NCI-H146 treated with DMSO at 0.1 percent for 48 hours (cell line): Measurements from ENCODE around the gene SDHAF1.
"Not testable (repeated sequence)": the region's sequence is repeated elsewhere in the genome, so short reads cannot be mapped to it uniquely, and the experiment has no call there.

ENCODE experiments used
- DNase-seq: peaks from one replicate; lab custom pipeline; 2025; ENCODE audit not compliant: unreplicated experiment; lab: John Stamatoyannopoulos, UW

SDHAF1 gene

GRCh38 chr19:36014012-36014924 is 19.3 kb downstream of the SDHAF1 start, which contains the start of gene ALKBH6:
Gene ALKBH6 (minus strand): TSS chr19:36014213. CDS start chr19:36013397, 816 bp downstream.
- peak; percentile 100 for DNase-seq

GRCh38 chr19:36019061-36019670 is 24.2 kb downstream of the SDHAF1 start:
- DNase-seq, result no peak

- DNase-seq, result no peak
These were observed 28.4 kb downstream of the SDHAF1 start for GRCh38 chr19:36023432-36023831.

DNA sequence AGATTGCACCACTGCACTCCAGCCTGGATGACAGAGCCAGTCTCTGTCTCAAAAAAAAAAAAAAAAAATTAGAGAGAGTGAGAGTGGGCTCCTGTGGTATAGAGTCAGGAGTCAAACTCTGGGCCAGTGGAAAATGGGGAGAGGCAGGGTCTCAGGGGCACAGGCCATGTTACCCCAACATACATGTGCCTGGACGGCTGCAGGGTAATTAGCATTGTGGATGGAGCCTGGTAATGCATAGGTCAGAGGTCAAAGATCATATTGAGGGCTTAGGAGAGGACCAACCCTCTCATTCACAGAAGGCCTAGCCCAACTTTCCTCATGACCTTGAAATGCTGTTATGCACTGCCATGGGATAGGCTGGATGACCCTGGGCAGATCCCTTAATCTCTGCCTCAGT is 30.6 kb downstream of the SDHAF1 start:
- DNase-seq, result no peak

DNA sequence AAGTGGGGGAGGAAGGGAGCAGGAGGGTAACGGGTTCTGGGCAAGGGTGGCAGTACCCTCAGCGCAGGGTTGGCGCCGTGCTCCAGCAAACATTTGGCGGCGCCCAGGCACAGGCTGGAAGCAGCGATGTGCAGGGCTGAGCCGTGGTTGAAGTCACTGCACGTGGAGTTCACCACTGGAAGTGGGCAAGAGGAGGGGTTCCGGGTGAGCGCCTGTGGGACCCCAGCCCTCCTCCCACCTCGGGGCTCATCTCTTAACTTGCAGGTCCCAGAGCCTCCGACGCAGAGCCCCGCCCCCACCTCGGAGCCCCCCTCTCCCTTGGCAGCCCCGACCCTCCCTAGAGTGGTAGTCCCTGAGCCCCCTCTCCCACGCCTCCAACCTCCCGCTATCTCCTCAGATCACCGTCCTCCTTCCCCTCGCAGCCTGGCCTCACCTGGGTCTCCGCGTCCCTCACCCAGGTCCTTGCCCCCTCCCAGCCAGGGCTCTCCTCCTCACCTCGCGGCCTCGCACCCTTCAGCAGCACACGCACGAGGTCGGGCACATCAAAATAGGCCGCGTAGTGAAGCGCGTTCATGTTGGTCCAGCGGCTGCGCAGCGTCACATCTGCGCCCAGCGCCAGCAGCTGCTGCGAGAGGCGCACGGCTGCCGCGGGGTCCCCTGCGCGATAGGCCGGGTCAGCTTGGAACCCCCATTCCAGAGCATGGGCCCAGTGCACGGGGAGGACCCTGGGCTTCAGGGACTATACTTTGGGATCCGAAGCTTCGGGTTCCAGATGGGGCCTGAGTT is 31.3 kb downstream of the SDHAF1 start:
- no peak for DNase-seq

GRCh38 chr19:36027696-36028095 is 32.7 kb downstream of the SDHAF1 start:
- no peak for DNase-seq

GRCh38 chr19:36028313-36029041 is 33.5 kb downstream of the SDHAF1 start:
- DNase-seq, result no peak

DNA sequence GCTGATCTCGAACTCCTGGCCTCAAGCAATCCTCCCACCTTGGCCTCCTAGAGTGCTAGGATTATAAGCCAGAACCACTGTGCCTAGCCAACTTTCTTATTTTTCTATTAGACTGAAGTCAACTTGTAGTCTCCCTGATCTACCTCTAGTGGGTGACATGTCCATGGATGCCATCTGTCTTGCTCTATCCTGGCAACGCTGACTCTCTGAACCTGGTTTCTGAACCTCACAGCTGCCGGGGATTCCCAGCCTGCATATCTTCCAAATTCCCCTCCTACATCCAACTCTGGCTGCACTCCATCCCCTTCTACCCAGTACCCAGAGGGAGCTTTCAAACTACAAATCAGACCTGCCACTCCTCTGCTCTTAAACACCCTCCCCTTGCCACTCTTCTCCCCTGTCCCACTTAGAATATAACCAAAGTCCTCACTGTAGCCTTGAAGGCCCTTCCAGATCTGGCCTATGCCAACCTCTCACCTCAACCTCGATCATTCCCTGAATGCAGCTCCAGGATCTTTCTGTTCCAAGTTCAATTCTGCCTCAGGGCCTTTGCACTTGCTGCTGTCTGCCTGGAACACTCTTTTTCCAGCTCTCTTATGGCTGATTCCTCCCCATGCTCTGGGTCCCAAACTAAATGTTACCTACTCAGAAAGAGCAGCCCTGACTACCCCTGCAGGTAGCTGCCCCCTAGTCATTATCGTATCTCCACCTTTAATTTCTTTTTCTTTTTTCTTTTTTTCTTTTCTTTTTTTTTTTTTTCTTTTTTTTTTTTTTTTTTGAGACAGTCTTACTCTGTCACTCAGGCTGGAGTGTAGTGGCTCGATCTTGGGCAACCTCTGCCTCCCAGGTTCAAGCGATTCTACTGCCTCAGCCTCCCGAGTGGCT is 35.5 kb downstream of the SDHAF1 start:
- no peak for DNase-seq

GRCh38 chr19:36031308-36031707 is 36.3 kb downstream of the SDHAF1 start:
- DNase-seq, result no peak

- DNase-seq, result peak; percentile 66
These were observed 37.5 kb downstream of the SDHAF1 start, which contains the start of gene CLIP3 for GRCh38 chr19:36032251-36033104. Gene CLIP3 (minus strand): TSS chr19:36032873. CDS start chr19:36032357, 516 bp downstream.

DNA sequence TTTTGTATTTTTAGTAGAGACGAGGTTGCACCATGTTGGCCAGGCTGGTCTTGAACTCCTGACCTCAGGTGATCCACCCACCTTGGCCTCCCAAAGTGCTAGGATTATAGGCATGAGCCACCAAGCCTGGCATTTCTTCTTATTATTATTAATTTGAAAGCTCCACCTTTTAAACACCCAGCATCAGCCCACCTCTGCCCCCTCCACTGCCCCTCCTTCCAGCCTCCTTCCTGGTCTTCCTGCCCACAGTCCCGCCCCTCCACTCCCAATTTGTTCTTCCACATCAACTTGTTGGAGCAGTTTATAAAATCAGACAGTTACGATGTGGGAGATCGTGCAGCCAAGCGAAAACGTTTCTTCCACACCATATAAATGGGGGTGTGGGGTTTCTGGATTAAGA is 45.5 kb downstream of the SDHAF1 start:
- no peak for DNase-seq

GRCh38 chr19:36041092-36041491 is 46.1 kb downstream of the SDHAF1 start:
- DNase-seq, result not testable (repeated sequence)

- DNase-seq, result no peak
These were observed 46.8 kb downstream of the SDHAF1 start for GRCh38 chr19:36041831-36042230.

GRCh38 chr19:36043952-36044351 is 49.0 kb downstream of the SDHAF1 start:
- no peak for DNase-seq
